Motor neuron (in vitro differentiated cells): ENCODE data around the gene BZW2. TPM values are rescaled to one million over a fixed set of nuclear protein-coding genes. Genes with fewer than 3 reads are reported as not detected.

ENCODE experiments used
- ATAC-seq, 8 experiments: fragments of 200-7000 bp; cut with Tn5 transposase; replicated peaks in 6 of 8; 2 replicates each; pipeline ENCODE4 v1.8.0; 2021; ENCODE audit warnings: mild to moderate bottlenecking in 8 of 8, moderate library complexity in 8 of 8
- H3K27ac ChIP-seq, 2 donors: fragments of 250-450 bp; sonication (Bioruptor Pico); 2 replicates each; pipeline ENCODE4 v1.9.0; 2021; ENCODE audit warnings: antibody characterized with exemption in 2 of 2, mild to moderate bottlenecking in 2 of 2, moderate library complexity in 1 of 2
- H3K4me1 ChIP-seq, 2 donors: fragments of 250-450 bp; sonication (Bioruptor Pico); replicated peaks in 1 of 2; 2 replicates each; pipeline ENCODE4 v1.6.1; 2021; ENCODE audit warnings: antibody characterized with exemption in 2 of 2, mild to moderate bottlenecking in 2 of 2, moderate library complexity in 1 of 2
- H3K4me3 ChIP-seq, 5 donors: fragments of 250-450 bp; sonication (Bioruptor Pico); 2 replicates each; pipeline ENCODE4 v1.9.0; 2021; ENCODE audit warnings: antibody characterized with exemption in 5 of 5, mild to moderate bottlenecking in 5 of 5, moderate library complexity in 4 of 5
- WGBS, 10 experiments: fragments of 450-650 bp; shearing (Covaris generic); methylation state at CpG; one replicate each; pipeline ENCODE4 v1.0.0; 2022; 5-methylcytosine and 5-hydroxymethylcytosine counted together
- in situ Hi-C, 9 experiments: fragments of 400-800 bp; cut with MboI; loops; one replicate each; pipeline ENCODE4 v1.15.0; 2021; ENCODE audit warnings: low sequenced_read_pairs in 9 of 9, low pct_unique_long_range_greater_than_20kb in 2 of 9; ENCODE audit not compliant: unreplicated experiment in 9 of 9
- total RNA-seq, 8 experiments: library from RNA; unstranded; fragments of 300-600 nt; gene quantifications; 2 replicates each; pipeline versions ENCODE4 v1.2.3 to v1.2.4, GENCODE V29; 2022

BZW2 gene
- total RNA-seq, 8 experiments from 2014 or later: 32.3 to 194 (median 111) TPM

- peak in 2 of 8 experiments; percentile 66 to 71 for ATAC-seq
- in situ Hi-C loops: loop anchor here in 1 of 9 experiments (25.0 kb wide), 1 partner anchor 196 kb away; no protein-coding TSS in a partner anchor
- H3K27ac ChIP-seq: no peak overlapping the region
- peaks cover 5 to 15% of the 10 kb centered on the region in 2 donors for H3K4me1 ChIP-seq
- no peak overlapping the region for H3K4me3 ChIP-seq
Observed at GRCh38 chr7:16715928-16716327, 69.9 kb downstream of the BZW2 start.

GRCh38 chr7:16718111-16718656 lies 72.2 kb downstream of the BZW2 start:
- Histone ChIP-seq H3K4me3 (no peak overlapping the region), H3K27ac (no peak overlapping the region), H3K4me1 (peaks cover 5 to 15% of the 10 kb centered on the region in 2 donors)
- in situ Hi-C loops: loop anchor here in 1 of 9 experiments (25.0 kb wide), 1 partner anchor 194 kb away; no protein-coding TSS in a partner anchor
- ATAC-seq: peak in 2 of 8 experiments; percentile 29 to 31
- WGBS, 10 experiments: 83 to 100% (median 100%) methylated on average over 1 to 3 of the region's 3 CpGs; no CpG with 5 or more reads in 1 of the 10 experiments

DNA sequence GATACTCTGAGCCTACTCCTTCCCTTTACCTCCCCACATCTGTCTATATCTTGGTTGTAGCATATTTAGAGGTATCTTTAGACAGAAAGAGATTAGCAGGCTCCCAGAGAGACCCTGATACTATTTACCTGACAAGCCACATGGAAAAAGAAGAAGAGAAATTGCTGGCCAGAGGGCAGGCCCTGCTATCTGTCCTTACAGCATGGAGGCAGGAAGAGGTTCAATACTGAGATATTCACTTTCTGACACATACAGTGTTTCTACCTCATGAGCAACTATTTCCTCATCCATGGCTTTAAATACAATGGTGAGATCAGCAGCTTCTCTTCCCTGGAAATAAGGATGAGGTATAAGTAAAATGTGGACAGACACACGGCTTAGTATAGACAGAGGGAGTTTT lies 73.7 kb downstream of the BZW2 start:
- peak overlapping the region in 1 of 5 donors; percentile 3 for H3K4me3 ChIP-seq
- H3K4me1 ChIP-seq: peaks cover 5 to 15% of the 10 kb centered on the region in 2 donors
- in situ Hi-C loops: loop anchor here in 1 of 9 experiments (25.0 kb wide), 1 partner anchor 193 kb away; no protein-coding TSS in a partner anchor
- no peak overlapping the region for H3K27ac ChIP-seq
- peak in 5 of 8 experiments; percentile 67 to 87 (median 78) for ATAC-seq
- 60 to 100% (median 100%) methylated on average over 1 of the region's 1 CpG; no CpG with 5 or more reads in 2 of the 10 experiments for WGBS, 10 experiments

GRCh38 chr7:16721541-16721940 lies 75.6 kb downstream of the BZW2 start:
- Histone ChIP-seq H3K4me1 (peaks cover 5 to 15% of the 10 kb centered on the region in 2 donors), H3K4me3 (no peak overlapping the region), H3K27ac (no peak overlapping the region)
- ATAC-seq: no peak
- in situ Hi-C loops: loop anchor here in 1 of 9 experiments (25.0 kb wide), 1 partner anchor 191 kb away; no protein-coding TSS in a partner anchor
- 14 to 97% (median 44%) methylated on average over 1 to 4 of the region's 4 CpGs; no CpG with 5 or more reads in 3 of the 10 experiments for WGBS, 10 experiments

DNA sequence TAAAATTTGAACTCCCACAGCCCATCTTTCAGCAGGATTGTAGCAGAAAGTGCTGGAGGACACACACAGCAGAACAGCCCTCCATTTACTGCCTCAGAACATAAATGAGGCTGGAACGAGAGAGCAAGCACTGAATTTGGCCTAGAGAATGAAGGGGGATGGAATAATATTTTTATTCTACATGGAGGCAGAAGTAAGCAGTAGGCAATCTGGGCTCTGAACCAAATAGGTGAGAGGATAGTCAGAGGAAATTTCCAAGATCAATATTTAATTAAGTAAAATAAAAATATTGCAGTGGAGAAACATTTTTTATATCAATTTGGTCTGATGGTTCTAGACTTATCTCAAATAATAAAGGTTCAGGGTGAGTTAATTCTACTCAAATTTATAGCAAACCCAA lies 78.4 kb downstream of the BZW2 start:
- in situ Hi-C loops: loop anchor here in 1 of 9 experiments (25.0 kb wide), 1 partner anchor 188 kb away; no protein-coding TSS in a partner anchor
- ATAC-seq: no peak
- WGBS, 10 experiments: 71 to 100% (median 95%) methylated on average over 1 of the region's 1 CpG; no CpG with 5 or more reads in 4 of the 10 experiments
- Histone ChIP-seq H3K4me3 (no peak overlapping the region), H3K4me1 (peaks cover 4 to 5% of the 10 kb centered on the region in 2 donors), H3K27ac (no peak overlapping the region)

- no peak overlapping the region for H3K4me3 ChIP-seq
- in situ Hi-C loops: no loop called here
- H3K4me1 ChIP-seq: no peaks in the 10 kb centered on the region
- no peak for ATAC-seq
- 86 to 100% (median 98%) methylated on average over 1 to 2 of the region's 2 CpGs; no CpG with 5 or more reads in 1 of the 10 experiments for WGBS, 10 experiments
- H3K27ac ChIP-seq: no peak overlapping the region
Observed at GRCh38 chr7:16726189-16726588, 80.2 kb downstream of the BZW2 start.

- no peak overlapping the region for H3K4me3 ChIP-seq
- 58 to 100% (median 92%) methylated on average over 2 to 4 of the region's 4 CpGs for WGBS, 10 experiments
- in situ Hi-C loops: no loop called here
- no peak overlapping the region for H3K27ac ChIP-seq
- ATAC-seq: peak in 3 of 8 experiments; percentile 26 to 59 (median 33)
- no peaks in the 10 kb centered on the region for H3K4me1 ChIP-seq
Observed at GRCh38 chr7:16727736-16728135, 81.8 kb downstream of the BZW2 start.

GRCh38 chr7:16728811-16729210 lies 82.8 kb downstream of the BZW2 start:
- WGBS, 10 experiments: 69 to 93% (median 87%) methylated on average over 2 to 8 of the region's 10 CpGs; no CpG with 5 or more reads in 4 of the 10 experiments
- Histone ChIP-seq H3K27ac (no peak overlapping the region), H3K4me3 (no peak overlapping the region), H3K4me1 (no peaks in the 10 kb centered on the region)
- ATAC-seq: peak in 2 of 8 experiments; percentile 48 to 49
- in situ Hi-C loops: no loop called here

DNA sequence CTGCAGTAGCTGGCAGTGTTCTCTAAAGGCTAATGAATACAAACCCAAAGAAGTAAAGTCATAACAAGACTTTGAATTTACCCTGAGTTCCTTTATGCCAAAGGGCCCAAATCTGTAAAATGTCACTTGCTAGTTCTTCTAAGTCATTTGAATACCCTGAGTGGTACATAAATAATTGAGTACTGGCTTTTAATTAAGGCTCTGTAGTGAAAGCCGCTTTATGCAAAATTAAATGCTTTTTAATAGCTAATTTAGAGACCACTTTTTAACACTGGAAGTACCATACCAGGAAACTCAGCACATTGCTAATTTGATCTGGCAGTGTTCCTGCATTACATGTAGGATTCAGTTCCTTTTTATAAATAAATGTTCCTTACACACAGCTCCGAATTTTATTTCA lies 83.6 kb downstream of the BZW2 start:
- Histone ChIP-seq H3K4me1 (no peaks in the 10 kb centered on the region), H3K27ac (no peak overlapping the region), H3K4me3 (no peak overlapping the region)
- no peak for ATAC-seq
- in situ Hi-C loops: no loop called here
- WGBS, 10 experiments: 61 to 100% (median 97%) methylated on average over 1 to 2 of the region's 2 CpGs

DNA sequence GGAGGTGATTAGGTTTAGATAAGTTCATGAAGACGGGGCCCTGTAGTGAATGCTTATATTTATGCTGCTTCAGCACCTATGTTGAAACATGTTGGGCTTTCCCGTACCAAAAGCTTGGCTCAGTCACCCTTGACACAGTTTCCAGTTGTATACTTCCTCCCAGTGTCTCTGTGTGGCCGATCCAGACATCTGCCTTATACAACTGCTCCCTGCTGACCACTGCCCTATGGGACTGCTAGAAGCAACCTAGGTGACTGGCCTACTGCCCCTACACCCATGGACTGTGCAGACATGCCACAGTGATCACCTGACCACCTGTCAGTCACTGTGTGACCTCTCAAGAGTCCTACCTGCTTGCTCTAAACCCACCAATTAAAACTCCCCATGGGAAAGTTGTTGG lies 85.0 kb downstream of the BZW2 start:
- H3K27ac ChIP-seq: no peak overlapping the region

GRCh38 chr7:16732828-16733227 lies 86.8 kb downstream of the BZW2 start:
- H3K27ac ChIP-seq: no peak overlapping the region
- 92 to 100% (median 96%) methylated on average over 1 to 4 of the region's 4 CpGs for WGBS, 10 experiments
- in situ Hi-C loops: no loop called here
- no peak for ATAC-seq
- H3K4me1 ChIP-seq: peaks cover 6 to 7% of the 10 kb centered on the region in 2 donors
- no peak overlapping the region for H3K4me3 ChIP-seq

More for the DNA sequence above, 85.0 kb downstream of the BZW2 start:
- WGBS, 10 experiments: 97 to 100% (median 100%) methylated on average over 1 to 3 of the region's 3 CpGs; no CpG with 5 or more reads in 4 of the 10 experiments
- in situ Hi-C loops: no loop called here
- no peak for ATAC-seq
- H3K4me1 ChIP-seq: peaks cover 6 to 7% of the 10 kb centered on the region in 2 donors
- no peak overlapping the region for H3K4me3 ChIP-seq

DNA sequence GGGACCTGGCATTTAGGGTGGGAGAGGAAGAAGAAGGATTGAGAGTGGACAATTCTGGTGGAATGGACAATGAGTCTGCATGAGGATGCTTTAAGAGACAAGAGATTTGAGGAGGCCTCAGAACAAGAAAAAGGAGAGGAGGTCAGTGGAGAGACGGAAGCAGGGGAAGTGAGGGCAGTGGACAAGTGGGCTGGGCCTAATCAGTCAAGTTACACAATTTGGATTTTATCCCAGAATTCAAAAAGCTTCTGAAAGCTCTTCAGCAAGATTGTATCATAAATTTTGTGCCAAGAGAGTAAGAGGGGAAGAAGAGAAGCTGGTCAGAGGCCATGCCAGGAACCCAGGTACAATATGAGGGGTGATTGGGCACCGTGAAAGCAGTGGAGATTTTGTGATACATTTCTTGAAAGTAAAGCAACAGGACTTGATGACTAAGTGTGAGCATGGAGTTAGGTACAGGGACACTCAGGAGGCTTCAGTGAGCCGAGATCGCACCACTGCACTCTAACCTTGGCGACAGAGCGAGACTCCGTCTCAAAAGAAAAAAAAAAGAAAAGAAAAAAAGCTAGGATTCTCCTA lies 88.3 kb downstream of the BZW2 start:
- in situ Hi-C loops: no loop called here
- peaks cover 6 to 7% of the 10 kb centered on the region in 2 donors for H3K4me1 ChIP-seq
- H3K27ac ChIP-seq: no peak overlapping the region
- H3K4me3 ChIP-seq: no peak overlapping the region
- ATAC-seq: no peak
- 71 to 94% (median 88%) methylated on average over 2 to 7 of the region's 7 CpGs for WGBS, 10 experiments

GRCh38 chr7:16735020-16735419 lies 89.0 kb downstream of the BZW2 start:
- Histone ChIP-seq H3K4me3 (no peak overlapping the region), H3K4me1 (peaks cover 6 to 7% of the 10 kb centered on the region in 2 donors), H3K27ac (no peak overlapping the region)
- ATAC-seq: peak in 3 of 8 experiments; percentile 25 to 55 (median 51)
- WGBS, 10 experiments: 0 to 83% (median 40%) methylated on average over 1 to 4 of the region's 4 CpGs; no CpG with 5 or more reads in 2 of the 10 experiments
- in situ Hi-C loops: no loop called here
